Right lobe of liver (tissue), 6 donors: Measurements from ENCODE around the gene CENPX. TPM values are rescaled to one million over a fixed set of nuclear protein-coding genes. Genes with fewer than 3 reads are reported as not detected.
A peak's percentile ranks its signal among the peaks of the same experiment; 100 is the strongest.

Source experiments
- ATAC-seq, 4 donors: fragments of 200-7000 bp; cut with Tn5 transposase; one replicate each; pipeline ENCODE4 v1.9.1; 2020; ENCODE audit warnings: mild to moderate bottlenecking in 4 of 4, moderate library complexity in 4 of 4
- DNase-seq, 3 donors: peaks; one replicate each; pipeline ENCODE4 v3.0.0-alpha.2; 2020
- H3K27ac ChIP-seq, 3 donors: fragments of 200-600 bp; one replicate each; pipeline ENCODE4 v1.8.0; 2022
- H3K27me3 ChIP-seq, 2 donors: fragments of 200-600 bp; one replicate each; pipeline ENCODE4 v1.8.0; 2022
- H3K36me3 ChIP-seq, 4 donors: fragments of 200-600 bp; sonication (generic) in 1 of 4; one replicate each; pipeline versions ENCODE4 v1.5.1 to v1.8.0; 2017 to 2022; ENCODE audit warnings: control low read depth in 1 of 4
- H3K4me1 ChIP-seq, 4 donors: fragments of 200-600 bp; sonication (generic) in 1 of 4; one replicate each; pipeline versions ENCODE4 v1.5.1 to v1.8.0; 2017 to 2022; ENCODE audit warnings: control low read depth in 1 of 4
- H3K4me3 ChIP-seq, 3 donors: fragments of 200-600 bp; one replicate each; pipeline ENCODE4 v1.8.0; 2022
- H3K9me3 ChIP-seq, 4 donors: fragments of 200-600 bp; sonication (generic) in 1 of 4; one replicate each; pipeline versions ENCODE4 v1.5.1 to v1.8.0; 2017 to 2022; ENCODE audit warnings: control low read depth in 1 of 4
- POLR2A ChIP-seq: fragments of 450-650 bp; IDR thresholded peaks from one replicate; pipeline ENCODE4 v1.6.1; 2017; ENCODE audit warnings: antibody characterized with exemption, mild to moderate bottlenecking
- WGBS: methylation state at CpG from one replicate; pipeline ENCODE4 v1.1.6; 2018; ENCODE audit warnings: low coverage, low lambda C conversion rate; ENCODE audit not compliant: insufficient coverage; ENCODE audit errors: missing lambda C conversion rate; 5-methylcytosine and 5-hydroxymethylcytosine counted together
- intact Hi-C, 2 donors: fragments of 100-400 bp; cut with DNase I; formaldehyde crosslinking; loops; one replicate each; pipeline versions ENCODE4 v1.11.2 to v1.14.1; 2022
- total RNA-seq, 6 experiments: library from RNA; depleted of rRNA in 2 of 6; stranded (reverse); fragments of >200 nt in 2 of 6; fragmentation: NEBNext Ultra II Directional in 3 of 6; extraction: Animal tissue kit (Norgen Biotek cat#: 25700) in 3 of 6; gene quantifications; one replicate each; pipeline versions ENCODE4 v1.1.0 to v1.2.4, GENCODE V29; 2016 to 2023
- TF ChIP-seq, protein P1 (sequence below), 4 donors: fragments of 200-600 bp in 3 of 4; fragments of 450-650 bp in 1 of 4; IDR thresholded peaks; one replicate each; pipeline versions ENCODE4 v1.5.1 to v1.8.0; 2016 to 2022; ENCODE audit warnings: antibody characterized with exemption in 4 of 4, mild to moderate bottlenecking in 2 of 4
- donor health status: DM: no; HTN: yes; CAD: no.
- donor health status: DM: no; HTN: no; CAD: no.
- donor health status: DM: no; HTN: no; CAD: no.
- donor health status: DM: no; HTN: yes; CAD: no.
- donor health status: DM: no; HTN: yes; CAD: no.

The CENPX gene
- total RNA-seq, 6 experiments from 2014 or later, result 27.3 to 81.1 (median 47.8) TPM

DNA sequence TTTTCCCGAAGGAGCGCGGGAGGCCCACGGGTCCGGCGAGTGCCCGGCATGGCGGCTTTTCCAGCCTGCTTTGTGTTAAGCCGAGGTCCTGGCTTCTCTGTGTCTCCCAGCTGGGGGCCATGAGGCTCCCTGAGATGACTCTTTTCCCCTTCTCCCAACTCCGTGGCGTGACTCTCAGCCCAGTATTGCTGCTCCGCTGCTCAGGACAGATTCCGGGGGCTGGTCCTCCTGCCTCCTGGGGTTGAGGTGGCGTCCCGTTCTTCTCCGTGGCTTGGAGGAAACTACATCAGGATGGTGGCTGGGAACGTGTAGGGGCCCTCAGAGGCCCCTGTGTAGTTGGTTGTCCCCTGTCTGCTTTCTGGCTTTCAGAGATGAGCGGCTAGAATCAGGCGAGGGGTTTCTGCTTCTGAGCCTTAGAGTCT lies 30.0 kb upstream of the CENPX start:
- intact Hi-C loops, result no loop called here
- peaks cover 0 to 32% (median under 1%) of the 10 kb centered on the region in 4 donors for H3K36me3 ChIP-seq
- peak overlapping the region; percentile 60 to 79 (median 66) for H3K4me3 ChIP-seq
- H3K27ac ChIP-seq, result no peak overlapping the region
- peaks cover 0 to 23% (median 10%) of the 10 kb centered on the region in 4 donors for H3K4me1 ChIP-seq
- H3K9me3 ChIP-seq, result no peaks in the 10 kb centered on the region
- H3K27me3 ChIP-seq, result no peaks in the 10 kb centered on the region
- DNase-seq (no peak), ATAC-seq (no peak)
- 21% methylated on average over 6 of the region's 19 CpGs for WGBS
- TF ChIP-seq POLR2A, result no peak
- TF ChIP-seq, protein P1, sequence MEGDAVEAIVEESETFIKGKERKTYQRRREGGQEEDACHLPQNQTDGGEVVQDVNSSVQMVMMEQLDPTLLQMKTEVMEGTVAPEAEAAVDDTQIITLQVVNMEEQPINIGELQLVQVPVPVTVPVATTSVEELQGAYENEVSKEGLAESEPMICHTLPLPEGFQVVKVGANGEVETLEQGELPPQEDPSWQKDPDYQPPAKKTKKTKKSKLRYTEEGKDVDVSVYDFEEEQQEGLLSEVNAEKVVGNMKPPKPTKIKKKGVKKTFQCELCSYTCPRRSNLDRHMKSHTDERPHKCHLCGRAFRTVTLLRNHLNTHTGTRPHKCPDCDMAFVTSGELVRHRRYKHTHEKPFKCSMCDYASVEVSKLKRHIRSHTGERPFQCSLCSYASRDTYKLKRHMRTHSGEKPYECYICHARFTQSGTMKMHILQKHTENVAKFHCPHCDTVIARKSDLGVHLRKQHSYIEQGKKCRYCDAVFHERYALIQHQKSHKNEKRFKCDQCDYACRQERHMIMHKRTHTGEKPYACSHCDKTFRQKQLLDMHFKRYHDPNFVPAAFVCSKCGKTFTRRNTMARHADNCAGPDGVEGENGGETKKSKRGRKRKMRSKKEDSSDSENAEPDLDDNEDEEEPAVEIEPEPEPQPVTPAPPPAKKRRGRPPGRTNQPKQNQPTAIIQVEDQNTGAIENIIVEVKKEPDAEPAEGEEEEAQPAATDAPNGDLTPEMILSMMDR (IDR thresholded peaks at IDR 0.05), result no peak

DNA sequence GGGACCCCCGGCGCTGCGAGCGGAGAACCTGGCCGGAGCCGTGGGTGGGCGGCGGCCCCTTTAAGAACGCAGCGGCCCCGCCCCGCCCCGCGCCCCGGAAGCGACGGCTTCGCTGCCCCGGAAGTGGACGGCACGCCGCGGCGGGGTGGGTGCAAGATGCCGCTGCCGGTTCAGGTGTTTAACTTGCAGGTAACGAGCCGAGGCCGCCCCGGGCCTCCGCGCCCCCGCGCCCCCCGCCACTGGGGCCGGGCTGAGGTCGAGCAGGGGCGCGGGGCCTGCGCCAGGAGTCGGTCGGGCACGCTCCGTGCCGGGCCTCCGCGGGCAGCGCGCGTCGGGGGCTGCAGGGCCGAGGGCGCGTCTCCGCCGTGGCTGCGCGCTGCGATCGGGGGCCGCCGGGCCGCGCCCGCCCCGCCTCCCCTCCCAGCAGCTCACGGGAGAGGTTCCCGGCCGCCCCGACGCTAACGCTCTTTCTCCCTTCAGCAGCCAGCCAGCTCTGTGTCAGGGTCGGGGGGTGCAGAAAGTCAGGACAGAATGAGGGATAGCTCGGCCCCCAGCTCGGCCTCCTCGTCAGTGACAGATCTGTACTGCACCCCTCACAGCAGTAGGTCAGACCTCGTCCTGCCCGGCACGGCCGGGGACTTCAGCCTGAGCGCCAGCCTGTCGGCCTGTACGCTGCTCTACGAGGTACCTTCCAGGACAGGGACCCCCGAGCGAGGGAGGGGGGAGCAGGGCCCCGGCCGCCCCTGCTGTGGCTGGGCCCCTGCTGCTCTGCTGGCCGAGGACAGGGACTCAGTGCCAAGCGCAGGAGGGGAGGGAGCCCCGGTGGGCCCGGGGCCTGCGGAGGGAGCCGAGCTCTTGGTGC lies 29.3 kb upstream of the CENPX start, which contains the start of the genes GPS1 and RFNG:
Gene GPS1 (plus strand): TSS at position 123 of the 862 bp plus-strand sequence. CDS start 34 bp downstream, at position 157.
Gene RFNG (minus strand): TSS at position 36 of the 862 bp plus-strand sequence. CDS start 45 bp downstream, outside the sequence.
- H3K27ac ChIP-seq, result peak within 1 kb of the TSS in 2 of 3 donors; percentile 44 to 76

DNA sequence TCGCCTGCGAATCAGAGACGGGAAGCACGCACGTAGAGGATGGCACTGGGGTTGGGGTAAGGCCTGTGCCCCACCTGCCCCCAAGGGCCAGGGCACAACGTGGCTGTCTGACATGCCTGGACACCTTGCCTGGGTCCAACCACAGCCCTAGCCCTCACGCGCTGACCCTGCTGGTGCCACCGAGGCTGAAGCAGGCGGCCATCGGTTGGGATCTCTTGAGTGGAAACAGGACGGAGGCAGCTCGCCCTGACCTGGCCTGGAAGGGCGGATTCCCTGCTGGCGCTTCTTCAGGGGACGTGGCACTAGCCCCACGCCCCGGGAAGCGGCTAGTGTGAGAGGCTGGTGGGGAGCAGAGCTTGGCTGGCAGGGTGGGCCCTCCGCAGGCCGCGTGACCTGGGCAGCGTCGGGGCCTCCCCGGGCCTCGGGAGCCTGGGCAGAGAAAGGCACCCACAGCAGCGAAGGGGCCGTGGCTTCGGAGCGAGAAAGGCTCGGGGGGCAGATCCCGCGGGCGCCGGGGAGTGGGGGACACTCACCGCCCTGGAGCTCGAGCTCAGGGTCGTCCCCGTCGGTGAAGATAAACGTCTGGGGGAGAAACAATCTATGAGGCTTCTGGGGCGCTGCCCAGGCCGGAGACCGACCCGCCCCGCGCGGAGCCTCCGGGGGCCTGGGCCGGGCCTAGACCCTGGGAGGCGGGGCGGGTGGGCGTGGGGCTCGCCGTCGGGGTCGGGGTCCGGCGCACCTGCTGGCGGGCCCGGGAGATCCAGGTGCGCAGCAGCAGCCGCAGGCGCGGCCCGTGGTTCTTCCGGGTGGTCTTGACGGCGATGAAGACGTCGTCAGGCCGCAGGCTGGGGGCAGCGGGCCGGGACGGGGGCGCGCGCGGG lies 28.3 kb upstream of the CENPX start:
- Histone ChIP-seq H3K27me3 (no peaks in the 10 kb centered on the region), H3K4me1 (peaks cover 0 to 23% (median 11%) of the 10 kb centered on the region in 4 donors), H3K36me3 (peaks cover 0 to 19% (median under 1%) of the 10 kb centered on the region in 4 donors), H3K27ac (peak overlapping the region in 2 of 3 donors; percentile 44 to 76), H3K9me3 (no peaks in the 10 kb centered on the region), H3K4me3 (peak overlapping the region; percentile 62 to 79 (median 66))
- WGBS, result 12% methylated on average over 5 of the region's 79 CpGs
- ATAC-seq, result peak in 3 of 4 donors; percentile 6 to 33 (median 11)
- DNase-seq, result peak in 2 of 3 donors; percentile 31 to 60
- TF ChIP-seq, protein P1 (IDR thresholded peaks at IDR 0.05), result no peak
- TF ChIP-seq POLR2A, result no peak
- intact Hi-C loops, result no loop called here

More for the DNA sequence above, 29.3 kb upstream of the CENPX start, which contains the start of the genes GPS1 and RFNG:
- WGBS, result 0% methylated on average over 2 of the region's 94 CpGs
- ATAC-seq (peak; percentile 64 to 73 (median 70)), DNase-seq (peak; percentile 83 to 85 (median 85))
- TF ChIP-seq, protein P1 (IDR thresholded peaks at IDR 0.05), result no peak
- TF ChIP-seq POLR2A, result peak; percentile 18
- Histone ChIP-seq H3K27me3 (no peaks in the 10 kb centered on the region), H3K9me3 (no peaks in the 10 kb centered on the region), H3K4me3 (peak within 1 kb of the TSS; percentile 62 to 79 (median 66)), H3K4me1 (peaks cover 0 to 23% (median 11%) of the 10 kb centered on the region in 4 donors), H3K36me3 (peaks cover 0 to 26% (median under 1%) of the 10 kb centered on the region in 4 donors)
- intact Hi-C loops, result no loop called here

DNA sequence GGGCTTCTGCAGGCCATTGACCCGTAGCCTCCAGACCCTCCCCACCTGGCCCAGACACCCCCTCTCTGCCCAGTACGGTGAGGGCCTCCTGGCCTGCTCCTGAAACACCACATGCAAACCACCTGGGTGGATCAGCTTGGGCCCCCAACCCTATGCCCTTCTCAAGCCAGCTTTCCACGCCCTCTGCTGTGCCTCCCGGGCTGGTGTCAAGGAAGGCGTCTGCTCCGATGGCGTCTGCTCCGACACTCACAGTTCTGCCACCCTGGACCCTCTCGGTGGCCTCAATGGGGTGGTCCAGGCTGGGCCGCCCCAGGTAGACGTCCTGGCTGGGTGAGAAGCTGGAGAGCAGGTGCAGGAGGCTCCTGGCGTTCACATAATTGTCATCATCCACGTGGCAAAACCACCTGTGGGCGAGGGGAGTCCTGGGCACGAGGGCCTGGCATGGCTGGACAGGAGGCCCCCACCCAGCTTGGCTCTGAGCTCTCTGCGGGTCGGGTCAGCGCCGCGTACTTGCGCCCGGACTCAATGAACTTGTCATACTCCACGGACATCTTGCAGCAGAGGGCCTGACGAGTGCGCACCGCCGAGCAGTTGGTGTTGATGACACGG lies 27.6 kb upstream of the CENPX start:
- Histone ChIP-seq H3K4me3 (peak overlapping the region; percentile 62 to 79 (median 66)), H3K9me3 (no peaks in the 10 kb centered on the region), H3K36me3 (peaks cover 0 to 17% (median under 1%) of the 10 kb centered on the region in 4 donors), H3K27me3 (no peaks in the 10 kb centered on the region), H3K4me1 (peaks cover 0 to 23% (median 11%) of the 10 kb centered on the region in 4 donors), H3K27ac (peak overlapping the region in 2 of 3 donors; percentile 44 to 76)
- DNase-seq (peak in 1 of 3 donors; percentile 54), ATAC-seq (no peak)
- 87% methylated on average over 4 of the region's 28 CpGs for WGBS
- intact Hi-C loops, result no loop called here
- TF ChIP-seq, protein P1 (IDR thresholded peaks at IDR 0.05), result no peak
- no peak for TF ChIP-seq POLR2A
